ENCODE data around the gene FRMD4B.

DNA sequence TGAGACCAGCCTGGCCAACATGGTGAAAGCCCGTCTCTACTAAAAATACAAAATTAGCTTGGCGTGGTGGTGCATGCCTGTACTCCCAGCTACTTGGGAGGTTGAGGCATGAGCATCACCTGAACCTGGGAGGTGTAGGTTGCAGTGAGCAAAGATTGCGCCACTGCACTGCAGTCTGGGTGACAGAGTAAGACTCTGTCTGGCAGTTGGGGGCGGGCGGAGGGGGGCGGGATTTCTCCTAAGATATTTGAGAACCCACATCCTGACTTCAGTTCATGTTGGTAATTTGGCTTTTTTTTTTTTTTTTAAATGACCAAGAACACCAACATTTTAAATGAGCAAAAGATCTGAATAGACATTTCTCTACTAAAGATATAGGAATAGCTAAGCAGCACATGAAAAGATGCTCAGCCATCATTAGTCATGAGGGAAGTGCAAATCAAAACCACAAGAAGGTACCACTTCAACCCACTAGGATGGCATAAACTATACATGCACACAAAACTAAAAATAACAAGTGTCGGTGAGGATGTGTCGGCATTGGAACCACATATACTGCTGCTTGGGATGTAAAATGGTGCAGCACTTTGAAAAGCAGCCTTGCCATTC lies 187.9 kb downstream of the FRMD4B start:
- TF ChIP-seq GATA2 (IDR thresholded peaks at IDR 0.05; ENCODE audit: low read depth, low read length) (no peak), GATA3 (IDR thresholded peaks at IDR 0.05; ENCODE audit: low read depth, low read length) (no peak)
